ENCODE measurements around the gene MYLK.

- no peak for TF ChIP-seq CTCF (IDR thresholded peaks at IDR 0.05; ENCODE audit: insufficient read depth, low read length)
- TF ChIP-seq, protein P1, sequence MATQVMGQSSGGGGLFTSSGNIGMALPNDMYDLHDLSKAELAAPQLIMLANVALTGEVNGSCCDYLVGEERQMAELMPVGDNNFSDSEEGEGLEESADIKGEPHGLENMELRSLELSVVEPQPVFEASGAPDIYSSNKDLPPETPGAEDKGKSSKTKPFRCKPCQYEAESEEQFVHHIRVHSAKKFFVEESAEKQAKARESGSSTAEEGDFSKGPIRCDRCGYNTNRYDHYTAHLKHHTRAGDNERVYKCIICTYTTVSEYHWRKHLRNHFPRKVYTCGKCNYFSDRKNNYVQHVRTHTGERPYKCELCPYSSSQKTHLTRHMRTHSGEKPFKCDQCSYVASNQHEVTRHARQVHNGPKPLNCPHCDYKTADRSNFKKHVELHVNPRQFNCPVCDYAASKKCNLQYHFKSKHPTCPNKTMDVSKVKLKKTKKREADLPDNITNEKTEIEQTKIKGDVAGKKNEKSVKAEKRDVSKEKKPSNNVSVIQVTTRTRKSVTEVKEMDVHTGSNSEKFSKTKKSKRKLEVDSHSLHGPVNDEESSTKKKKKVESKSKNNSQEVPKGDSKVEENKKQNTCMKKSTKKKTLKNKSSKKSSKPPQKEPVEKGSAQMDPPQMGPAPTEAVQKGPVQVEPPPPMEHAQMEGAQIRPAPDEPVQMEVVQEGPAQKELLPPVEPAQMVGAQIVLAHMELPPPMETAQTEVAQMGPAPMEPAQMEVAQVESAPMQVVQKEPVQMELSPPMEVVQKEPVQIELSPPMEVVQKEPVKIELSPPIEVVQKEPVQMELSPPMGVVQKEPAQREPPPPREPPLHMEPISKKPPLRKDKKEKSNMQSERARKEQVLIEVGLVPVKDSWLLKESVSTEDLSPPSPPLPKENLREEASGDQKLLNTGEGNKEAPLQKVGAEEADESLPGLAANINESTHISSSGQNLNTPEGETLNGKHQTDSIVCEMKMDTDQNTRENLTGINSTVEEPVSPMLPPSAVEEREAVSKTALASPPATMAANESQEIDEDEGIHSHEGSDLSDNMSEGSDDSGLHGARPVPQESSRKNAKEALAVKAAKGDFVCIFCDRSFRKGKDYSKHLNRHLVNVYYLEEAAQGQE (IDR thresholded peaks at IDR 0.05; ENCODE audit: insufficient replicate concordance, low read depth) = no peak
- TF ChIP-seq POLR2AphosphoS5 (IDR thresholded peaks at IDR 0.05; ENCODE audit: low read depth) = no peak
- TF ChIP-seq SPI1 (IDR thresholded peaks at IDR 0.05; ENCODE audit: borderline replicate concordance, low read depth) = no peak
- no peak for TF ChIP-seq GABPA (IDR thresholded peaks at IDR 0.05; ENCODE audit: low read depth)
These were observed 126.0 kb downstream of the MYLK start for GRCh38 chr3:123758081-123758564.

Measured in HL-60 (cell line).